Measurements from ENCODE around the gene ARHGEF17. TPM values are rescaled to one million over a fixed set of nuclear protein-coding genes. Genes with fewer than 3 reads are reported as not detected.
A peak's percentile ranks its signal among the peaks of the same experiment; 100 is the strongest.

Gene ARHGEF17
- total RNA-seq, 1 donor from 2014 or later: 52.0 TPM

DNA sequence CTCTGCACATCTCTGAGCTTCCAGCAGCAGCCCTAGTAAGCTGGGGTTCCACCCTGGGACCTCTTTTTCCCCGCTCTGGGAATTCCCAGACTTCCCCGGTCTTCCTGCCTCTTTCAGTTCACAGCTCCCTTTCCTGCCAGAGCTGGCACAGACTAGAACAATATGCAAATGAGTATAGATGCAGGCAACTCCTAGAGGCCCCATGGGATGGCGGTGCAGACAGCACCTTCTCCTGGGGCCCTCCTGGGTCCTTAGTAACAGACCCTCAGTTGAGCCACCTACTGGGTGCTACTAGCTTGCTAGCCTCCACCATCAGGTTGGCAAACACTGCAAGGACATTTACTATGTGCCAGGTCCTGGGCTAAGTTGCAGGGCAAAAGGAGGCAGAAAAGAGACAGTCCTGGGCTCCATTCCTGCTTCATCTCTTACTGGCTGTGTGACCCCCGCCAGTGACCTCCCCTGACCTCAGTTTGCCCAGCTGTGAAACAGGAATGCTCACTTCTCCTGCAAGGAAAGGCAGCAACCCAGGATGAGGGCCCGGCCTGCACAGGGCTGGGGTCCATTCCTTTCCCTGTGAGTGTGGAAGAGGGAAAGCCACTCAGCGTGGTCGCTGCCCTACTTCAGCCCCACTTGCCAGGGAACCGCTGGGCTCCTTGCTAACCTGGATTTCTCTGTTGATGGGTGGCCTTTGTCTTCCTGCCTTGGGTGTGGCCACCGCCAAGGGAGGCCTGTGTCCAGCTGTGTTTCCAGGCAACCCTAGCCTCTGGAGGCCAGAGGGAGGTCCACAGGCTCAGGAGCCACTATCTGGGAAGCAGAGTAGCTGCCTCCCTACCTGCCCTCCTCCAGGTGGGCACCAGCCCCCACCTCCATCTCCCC, 75.4 kb downstream of the ARHGEF17 start:
- intact Hi-C loops (cut with micrococcal nuclease): no loop called here
- DNase-seq: no peak

DNA sequence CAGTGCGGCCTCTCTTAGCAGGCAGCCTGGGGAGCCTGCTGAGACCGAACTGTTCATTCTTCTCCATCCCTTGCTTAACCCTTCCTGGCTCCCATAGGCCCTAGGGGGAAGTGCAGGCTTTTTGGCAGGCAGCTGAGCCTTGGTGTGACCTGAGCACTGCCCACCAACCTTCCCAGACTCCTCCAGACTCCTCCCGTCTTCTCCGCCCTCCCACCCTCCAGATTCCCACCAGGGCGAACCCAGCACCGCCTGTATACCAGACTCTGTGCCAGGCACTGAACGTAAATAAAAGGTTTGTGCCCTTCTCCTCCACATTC, 76.0 kb downstream of the ARHGEF17 start:
- DNase-seq: no peak
- intact Hi-C loops (cut with micrococcal nuclease): no loop called here
- ATAC-seq: no peak

More for the DNA sequence above, 75.4 kb downstream of the ARHGEF17 start:
- ATAC-seq: no peak

DNA sequence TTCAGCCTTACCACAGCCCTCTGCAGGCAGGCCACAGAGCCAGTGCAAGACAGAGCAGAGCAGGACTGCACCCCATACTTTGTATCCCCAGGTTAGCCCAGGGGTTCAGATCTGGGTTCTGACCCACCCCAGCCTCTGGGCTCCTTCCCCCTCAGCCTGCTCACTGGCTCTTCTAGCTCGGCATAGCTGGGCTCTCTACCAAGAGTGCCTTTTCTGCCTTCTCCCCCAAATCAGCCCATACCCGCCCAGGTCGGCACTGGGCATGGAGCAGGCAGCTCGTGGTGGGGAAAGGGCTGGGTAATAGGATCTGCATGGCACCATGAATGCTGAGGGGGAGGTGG, 76.4 kb downstream of the ARHGEF17 start:
- DNase-seq (no peak), ATAC-seq (no peak)
- intact Hi-C loops (cut with micrococcal nuclease): no loop called here

DNA sequence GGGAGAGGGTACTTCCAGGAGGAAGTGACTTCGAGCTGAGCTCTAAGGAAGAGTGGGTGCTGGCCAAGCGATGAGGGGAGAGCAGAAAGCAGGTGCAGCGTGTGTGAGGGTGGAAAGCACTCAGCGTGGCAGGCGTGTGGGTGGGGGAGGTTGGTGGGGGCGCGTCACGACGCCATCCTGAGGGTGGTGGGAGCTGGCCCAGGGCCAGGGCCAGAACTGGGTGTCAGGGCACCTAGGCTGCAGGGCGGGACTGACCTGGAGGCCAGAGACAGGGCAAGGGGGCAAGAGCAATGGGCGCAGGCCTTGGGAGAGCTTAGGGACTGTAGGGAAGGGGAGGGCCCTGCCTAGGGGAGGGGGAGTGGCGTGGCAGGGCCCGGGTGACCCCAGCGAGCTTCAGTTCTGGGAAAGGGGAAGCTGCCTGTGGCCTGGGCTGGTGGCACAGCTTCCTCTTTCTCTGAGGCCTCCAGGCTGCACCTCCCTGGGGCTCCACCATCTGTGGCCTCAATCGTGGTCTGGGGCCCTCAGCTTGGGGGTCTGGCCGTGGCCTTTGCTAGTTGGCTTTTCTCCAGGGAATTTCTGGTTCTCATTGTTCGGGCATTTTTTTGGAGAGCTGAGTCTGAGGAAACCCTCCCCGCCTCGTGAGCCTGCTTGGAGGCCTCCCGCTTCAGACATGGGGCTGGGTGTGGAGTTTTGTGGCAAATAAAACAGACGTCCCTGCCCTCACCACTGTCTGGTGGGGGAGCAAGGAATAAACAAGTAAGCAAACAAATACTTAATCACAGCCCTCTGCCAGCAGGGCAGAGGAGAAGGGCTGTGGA, 77.0 kb downstream of the ARHGEF17 start:
- DNase-seq (peak; percentile 76), ATAC-seq (peak; percentile 46)
- intact Hi-C loops (cut with micrococcal nuclease): no loop called here

DNA sequence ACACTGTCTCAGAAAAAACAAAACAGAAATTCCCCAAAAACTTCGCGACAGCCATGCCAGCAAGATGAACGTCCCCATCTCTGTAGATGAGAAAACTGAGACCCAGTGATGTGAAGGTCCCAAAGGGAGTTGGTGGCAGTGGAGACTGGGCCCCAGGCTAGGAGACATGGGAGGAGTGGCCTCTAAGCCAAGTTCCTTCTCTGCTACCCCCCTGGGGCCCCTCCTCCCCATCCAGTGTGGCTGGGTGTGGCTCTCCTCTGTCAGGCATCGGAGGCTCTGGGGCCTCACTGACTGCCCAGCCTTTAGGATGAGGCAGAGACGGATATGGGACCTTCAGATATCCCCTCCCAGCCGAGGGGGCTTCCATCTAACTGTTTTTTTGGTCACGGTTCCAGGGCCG, 77.9 kb downstream of the ARHGEF17 start:
- peak; percentile 40 for ATAC-seq
- DNase-seq: no peak

DNA sequence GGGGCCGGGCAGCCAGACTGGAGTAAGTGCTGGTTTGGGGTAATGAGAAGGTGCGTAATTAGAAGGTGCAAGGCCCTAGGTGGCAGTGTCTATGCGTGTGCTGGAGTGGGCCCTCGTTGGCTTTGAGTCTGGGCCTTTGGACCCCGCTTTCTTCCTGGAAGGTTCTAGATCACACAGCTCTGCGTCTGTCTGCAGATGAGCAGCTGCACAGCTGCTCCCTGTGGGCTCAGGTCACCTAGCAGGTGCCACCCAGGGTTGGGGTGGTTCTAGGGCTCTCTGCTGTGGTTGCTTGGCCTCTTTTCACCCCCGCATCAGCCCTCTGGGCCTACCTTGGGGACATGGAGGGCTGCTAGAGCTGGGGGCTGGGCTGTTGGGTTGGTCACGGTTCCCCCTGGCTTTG, 78.5 kb downstream of the ARHGEF17 start:
- DNase-seq: no peak
- intact Hi-C loops (cut with micrococcal nuclease): no loop called here
- ATAC-seq: no peak

More for the DNA sequence above, 77.9 kb downstream of the ARHGEF17 start:
- intact Hi-C loops (cut with micrococcal nuclease): no loop called here

DNA sequence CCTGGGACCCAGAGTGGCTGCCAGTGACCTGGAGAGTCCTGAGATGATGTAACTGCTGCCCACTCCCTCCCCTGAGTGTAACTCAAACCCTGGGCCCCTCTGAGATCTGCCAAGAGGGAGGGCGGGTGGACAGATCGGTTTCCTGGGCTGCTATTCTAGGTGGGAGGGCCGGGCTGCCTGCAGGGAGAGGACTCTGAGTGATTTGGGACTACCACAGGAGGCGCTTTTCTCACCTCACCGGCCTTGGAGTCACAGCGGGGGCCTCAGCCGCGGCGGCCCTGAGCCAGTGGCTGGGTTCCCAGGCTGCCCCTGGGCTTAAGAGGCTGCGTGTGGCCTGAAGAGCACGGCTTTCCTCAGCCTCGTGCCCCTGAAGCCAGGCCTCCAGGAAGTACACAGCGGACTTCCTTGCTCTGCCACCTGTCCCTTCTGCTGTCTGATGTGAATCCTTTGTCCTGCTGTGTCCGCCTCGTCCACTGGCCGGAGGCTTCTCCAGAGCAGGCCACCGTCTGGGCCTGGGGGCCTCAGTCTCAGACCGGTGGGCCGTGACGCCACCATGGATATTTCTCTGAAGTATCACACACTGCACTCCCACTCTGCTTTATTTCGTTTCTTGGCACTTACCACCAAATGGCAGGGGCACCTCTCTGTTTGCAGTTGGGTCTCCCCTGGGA, 79.7 kb downstream of the ARHGEF17 start:
- peak; percentile 36 for DNase-seq
- peak; percentile 19 for ATAC-seq
- intact Hi-C loops (cut with micrococcal nuclease): no loop called here

DNA sequence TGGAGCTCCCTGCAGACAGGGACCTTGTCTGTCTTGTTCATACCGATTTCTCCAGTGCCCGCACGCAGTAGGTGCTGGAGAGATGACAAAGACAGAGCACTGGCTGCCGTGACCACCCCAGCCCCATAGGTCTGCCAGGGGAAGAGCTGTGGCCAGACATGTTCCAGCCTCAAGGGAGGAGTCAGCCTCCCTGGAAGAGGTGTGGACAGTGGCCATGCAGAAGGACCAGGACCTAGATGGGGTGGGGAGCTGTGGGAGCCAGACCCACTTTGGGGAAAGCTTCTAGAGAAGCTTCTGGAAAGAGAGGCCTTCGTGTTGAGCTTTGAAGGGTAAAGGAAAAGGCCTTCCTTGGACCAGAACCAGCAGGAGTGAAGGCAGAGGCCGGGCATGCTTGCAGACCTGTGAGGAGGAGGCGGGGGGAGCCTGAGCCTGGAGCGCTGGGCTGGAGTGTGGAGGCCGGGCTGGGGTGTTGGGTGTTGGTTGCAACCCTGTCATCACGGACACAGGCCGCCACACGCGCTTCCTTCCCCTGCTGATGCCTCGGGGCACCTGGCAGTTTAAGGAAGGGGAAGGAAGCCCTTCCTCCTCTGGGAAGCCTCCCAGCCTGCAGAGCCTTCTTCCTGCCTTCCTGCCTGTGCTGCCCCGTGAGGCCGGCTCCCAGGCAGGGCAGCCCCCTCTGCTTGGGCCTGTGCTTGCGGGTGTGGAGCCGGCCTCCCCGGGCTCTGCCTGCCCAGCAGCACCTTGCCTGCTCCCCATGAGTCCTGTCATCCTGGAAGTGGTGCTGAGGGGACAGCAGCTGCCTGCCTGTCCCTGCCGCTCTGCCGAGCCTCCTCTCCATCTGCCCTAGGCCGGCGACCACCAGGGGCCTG, 80.4 kb downstream of the ARHGEF17 start:
- peak; percentile 61 for ATAC-seq
- peak; percentile 82 for DNase-seq
- intact Hi-C loops (cut with micrococcal nuclease): no loop called here

DNA sequence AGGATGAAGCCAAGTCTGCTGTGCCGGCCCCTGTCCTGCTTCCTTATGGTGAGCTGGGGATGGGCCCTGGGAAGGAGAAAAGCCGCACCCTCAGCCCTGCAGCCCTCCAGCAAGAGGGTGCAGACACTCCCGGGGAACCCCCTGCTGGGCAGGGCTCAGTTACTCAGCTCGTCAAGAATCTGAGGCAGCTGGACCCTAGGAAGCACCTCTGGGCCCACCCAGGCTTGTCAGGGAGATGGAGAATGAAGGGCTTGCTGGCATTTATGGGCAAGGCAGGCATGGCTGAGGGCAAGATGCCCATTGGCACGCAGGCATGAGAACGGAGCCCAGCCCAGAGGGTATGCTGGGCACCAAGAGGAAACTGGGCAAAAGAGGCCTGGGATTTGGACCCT, 81.1 kb downstream of the ARHGEF17 start:
- ATAC-seq: no peak
- DNase-seq: peak; percentile 24
- intact Hi-C loops (cut with micrococcal nuclease): no loop called here

DNA sequence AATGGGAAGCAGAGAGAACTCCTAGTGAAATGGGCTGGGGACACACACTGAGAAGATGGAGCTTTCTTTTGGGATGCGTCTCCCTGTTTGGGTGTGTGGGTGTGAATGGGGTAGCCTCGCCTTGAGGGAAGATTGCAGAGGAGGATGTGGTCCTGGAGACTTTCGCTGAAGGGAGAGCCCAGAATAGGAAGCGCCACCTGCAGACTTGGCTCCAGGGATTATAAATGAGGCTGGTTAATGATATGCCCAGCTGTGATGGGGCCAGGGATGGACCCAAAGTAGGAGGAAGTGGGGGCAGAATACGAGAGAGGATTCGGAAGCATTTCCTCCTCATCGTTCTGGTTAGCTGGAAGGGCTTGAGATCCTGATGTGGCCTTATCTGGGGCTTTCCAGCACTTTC, 81.8 kb downstream of the ARHGEF17 start:
- no peak for ATAC-seq
- peak; percentile 7 for DNase-seq
- intact Hi-C loops (cut with micrococcal nuclease): no loop called here

DNA sequence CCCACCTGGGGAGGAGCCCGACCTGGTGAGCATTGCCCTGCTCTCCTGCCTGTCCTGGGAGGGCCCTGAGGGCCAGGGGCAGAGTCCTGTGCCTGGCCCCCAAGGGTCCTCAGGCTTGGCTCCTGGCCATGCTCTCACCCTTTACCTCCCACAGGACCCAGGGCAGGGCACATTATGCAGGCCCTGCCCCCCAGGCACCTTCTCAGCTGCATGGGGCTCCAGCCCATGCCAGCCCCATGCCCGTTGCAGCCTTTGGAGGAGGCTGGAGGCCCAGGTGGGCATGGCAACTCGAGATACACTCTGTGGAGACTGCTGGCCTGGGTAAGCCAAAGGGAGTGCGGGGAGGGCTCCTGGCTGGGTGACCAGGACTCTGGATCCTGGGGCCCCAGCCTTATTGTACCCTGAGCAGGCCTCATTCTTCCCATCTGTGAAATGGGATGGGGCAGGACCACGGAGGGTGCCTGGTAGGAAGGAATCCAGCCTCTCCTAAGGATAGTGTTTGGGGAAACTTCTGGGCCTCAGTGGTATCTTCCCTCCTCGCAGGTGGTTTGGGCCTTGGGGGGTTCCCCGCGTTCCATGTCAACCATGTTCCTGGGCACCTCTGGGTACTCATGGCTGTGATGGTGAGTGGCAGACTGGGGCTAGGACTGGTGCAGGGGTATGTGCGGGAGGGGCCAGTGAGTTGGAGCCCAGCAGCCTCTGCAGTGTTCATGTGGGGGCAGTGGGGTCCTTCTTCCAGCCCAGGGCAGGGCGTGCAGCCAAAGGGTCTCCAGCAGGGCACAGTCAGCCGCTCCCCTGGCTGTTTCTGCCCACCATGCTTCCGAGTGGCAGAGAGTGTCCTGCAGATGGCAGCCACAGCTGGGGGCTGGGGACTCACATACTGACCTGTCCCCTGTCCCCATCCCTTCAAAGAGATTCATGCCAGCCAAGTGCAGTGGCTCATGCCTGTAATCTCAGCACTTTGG, 82.8 kb downstream of the ARHGEF17 start:
- peak; percentile 19 for DNase-seq

DNA sequence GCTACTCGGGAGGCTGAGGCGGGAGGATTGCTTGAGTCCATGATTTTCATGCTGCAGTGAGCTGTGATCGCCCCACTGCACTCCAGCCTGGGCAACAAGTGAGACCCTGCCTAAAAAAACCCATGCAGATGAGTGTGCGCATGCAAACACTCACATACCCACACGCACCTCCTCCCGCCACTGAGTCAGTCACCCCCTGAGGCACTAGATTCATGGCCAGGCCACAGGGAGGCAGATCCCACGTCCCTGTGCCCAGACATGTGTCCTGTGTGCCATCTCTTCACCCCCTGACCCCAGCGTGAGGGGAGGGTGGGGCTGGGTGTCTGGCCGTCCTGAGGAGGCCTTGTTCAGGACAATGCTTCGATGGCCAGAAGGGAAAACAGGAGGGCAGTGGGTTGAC, 83.6 kb downstream of the ARHGEF17 start:
- DNase-seq (peak; percentile 18), ATAC-seq (no peak)
- intact Hi-C loops (cut with micrococcal nuclease): no loop called here

More for the DNA sequence above, 82.8 kb downstream of the ARHGEF17 start:
- no peak for ATAC-seq
- intact Hi-C loops (cut with micrococcal nuclease): no loop called here

DNA sequence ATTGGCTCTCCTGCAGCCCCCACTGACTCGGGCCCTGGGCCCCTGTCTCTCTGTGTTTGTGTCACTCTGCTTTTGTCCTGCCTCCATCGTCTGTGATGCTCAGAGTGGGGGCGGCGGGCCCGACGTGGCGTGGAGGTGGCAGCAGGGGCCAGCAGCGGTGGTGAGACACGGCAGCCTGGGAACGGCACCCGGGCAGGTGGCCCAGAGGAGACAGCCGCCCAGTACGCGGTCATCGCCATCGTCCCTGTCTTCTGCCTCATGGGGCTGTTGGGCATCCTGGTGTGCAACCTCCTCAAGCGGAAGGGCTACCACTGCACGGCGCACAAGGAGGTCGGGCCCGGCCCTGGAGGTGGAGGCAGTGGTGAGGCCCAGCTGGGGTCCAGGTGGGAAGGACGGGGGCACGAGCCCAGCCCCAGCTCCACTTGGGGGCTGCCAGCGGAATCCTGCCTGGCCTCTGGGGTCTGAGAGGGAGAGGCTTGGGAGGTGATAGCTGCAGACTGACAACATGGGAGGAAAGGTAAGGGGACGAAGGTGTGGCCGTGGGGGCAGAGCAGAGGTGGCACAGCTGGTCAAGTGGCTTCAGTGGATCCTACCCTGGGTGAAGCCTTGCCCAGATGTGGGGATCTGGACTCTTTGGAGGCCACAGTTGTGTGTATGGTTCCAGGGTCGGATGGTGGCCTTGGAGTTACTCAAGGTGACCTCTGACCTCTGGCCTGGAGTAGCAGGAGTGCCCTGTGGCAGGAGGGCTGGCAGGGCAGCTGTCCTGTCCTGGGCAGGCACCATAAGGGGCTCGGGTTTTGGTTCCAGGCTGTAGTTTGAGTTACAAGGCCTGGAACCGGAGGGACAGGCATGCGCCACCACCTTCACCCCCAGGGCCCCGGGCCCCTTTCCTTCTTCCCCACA, 84.3 kb downstream of the ARHGEF17 start:
- intact Hi-C loops (cut with micrococcal nuclease): no loop called here
- peak; percentile 26 for DNase-seq
- no peak for ATAC-seq

DNA sequence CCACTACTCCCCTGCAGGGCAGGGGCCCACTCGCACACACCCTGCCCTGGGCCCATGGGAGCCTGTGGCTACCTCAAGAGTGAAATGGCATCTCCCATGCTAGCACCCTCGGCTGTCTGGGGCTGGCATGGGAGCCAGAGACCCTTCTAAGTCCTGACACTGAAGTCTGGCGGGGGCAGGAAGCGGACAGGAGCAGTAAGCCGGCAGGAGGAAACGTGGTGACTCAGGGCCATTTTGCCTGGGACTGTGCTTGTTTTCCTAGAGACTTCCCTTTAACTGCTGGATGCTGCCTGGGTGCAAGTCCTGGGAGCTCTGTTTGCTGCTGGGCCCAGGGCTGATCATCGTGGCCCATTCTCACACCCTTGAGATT, 84.9 kb downstream of the ARHGEF17 start:
- intact Hi-C loops (cut with micrococcal nuclease): no loop called here

DNA sequence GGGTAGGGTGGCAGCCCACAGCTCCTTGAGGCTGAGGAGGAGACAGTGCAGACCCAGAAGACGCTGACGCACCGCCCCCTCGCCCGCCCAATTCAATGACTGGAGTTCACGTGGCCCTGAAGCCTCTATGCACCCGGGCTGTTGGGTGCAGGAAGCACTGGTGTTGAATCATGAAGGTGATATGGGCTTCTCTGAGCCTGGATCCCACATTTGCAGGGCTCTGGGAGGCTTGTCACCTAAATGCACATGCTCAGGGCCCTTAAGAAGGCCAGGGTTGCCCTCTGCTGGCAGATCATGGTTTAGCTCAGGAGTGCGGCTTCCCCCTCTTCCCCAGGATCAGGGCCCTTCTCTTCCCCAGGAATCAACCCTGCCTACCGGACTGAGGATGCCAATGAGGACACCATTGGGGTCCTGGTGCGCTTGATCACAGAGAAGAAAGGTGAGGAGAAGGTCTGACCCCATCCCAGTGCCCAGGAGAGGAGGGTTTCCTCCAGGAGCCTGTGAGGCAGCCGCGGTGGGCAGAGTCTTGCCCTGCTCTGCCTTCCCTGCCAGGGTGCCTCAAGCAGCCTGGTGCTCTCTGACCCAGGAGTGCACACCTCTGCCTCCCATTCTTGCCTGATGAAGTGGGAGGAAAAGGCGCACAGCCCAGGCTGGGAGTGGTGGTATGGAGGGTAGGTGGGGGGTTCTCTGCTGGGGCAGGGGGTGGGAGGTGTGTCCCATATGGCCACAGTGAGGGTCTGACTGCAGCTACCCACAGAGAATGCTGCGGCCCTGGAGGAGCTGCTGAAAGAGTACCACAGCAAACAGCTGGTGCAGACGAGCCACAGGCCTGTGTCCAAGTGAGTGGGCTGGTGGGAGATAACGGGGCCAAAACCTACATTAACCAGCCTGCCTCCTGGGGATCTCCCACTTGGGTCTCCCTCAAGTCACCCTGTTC, 85.7 kb downstream of the ARHGEF17 start:
- intact Hi-C loops (cut with micrococcal nuclease): no loop called here
- ATAC-seq: peak; percentile 72
- peak; percentile 81 for DNase-seq

More for the DNA sequence above, 84.9 kb downstream of the ARHGEF17 start:
- no peak for ATAC-seq
- DNase-seq: peak; percentile 3
